A549 treated with Hydrocortisone at 1 μM for 4 hours (cell line): ENCODE data around the gene MEDAG. TPM values are rescaled to one million over a fixed set of nuclear protein-coding genes. Genes with fewer than 3 reads are reported as not detected.

ENCODE experiments used
- total RNA-seq: library from RNA; stranded (reverse); fragments of 200-300 nt; extraction: Qiagen RNA extraction; gene quantifications from 5 replicates; pipeline ENCODE4 v1.2.3, GENCODE V29; 2022

Gene MEDAG
- 0.10 to 0.26 TPM (median 0.18 TPM) in 5 replicates for total RNA-seq

DNA sequence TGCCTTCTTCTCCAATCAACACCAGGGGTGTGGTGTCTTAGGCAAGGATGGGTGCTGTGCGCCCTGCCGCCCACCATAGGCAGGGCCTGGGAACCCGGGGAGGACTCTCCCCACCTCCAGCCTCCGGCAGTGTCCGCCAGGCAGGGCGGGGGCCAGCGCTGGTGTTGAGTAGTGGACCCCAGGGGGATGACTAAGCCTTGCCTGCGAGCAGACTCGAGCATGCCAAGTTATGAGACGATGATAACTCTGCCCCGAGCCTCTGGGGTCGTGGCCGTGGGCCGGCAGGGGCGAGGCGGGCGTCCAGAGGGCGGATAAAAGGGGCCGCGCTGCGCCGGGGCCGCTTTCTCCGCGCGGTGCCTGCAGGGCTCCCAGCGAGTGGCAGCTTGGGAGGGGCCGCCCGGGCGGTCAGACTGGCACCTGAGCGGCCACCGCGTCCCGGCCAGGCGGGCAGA lies at the start of gene MEDAG:
Gene MEDAG, plus strand, starts transcription at position 340 of the 452 bp plus-strand sequence. CDS start 245 bp downstream, outside the sequence.

DNA sequence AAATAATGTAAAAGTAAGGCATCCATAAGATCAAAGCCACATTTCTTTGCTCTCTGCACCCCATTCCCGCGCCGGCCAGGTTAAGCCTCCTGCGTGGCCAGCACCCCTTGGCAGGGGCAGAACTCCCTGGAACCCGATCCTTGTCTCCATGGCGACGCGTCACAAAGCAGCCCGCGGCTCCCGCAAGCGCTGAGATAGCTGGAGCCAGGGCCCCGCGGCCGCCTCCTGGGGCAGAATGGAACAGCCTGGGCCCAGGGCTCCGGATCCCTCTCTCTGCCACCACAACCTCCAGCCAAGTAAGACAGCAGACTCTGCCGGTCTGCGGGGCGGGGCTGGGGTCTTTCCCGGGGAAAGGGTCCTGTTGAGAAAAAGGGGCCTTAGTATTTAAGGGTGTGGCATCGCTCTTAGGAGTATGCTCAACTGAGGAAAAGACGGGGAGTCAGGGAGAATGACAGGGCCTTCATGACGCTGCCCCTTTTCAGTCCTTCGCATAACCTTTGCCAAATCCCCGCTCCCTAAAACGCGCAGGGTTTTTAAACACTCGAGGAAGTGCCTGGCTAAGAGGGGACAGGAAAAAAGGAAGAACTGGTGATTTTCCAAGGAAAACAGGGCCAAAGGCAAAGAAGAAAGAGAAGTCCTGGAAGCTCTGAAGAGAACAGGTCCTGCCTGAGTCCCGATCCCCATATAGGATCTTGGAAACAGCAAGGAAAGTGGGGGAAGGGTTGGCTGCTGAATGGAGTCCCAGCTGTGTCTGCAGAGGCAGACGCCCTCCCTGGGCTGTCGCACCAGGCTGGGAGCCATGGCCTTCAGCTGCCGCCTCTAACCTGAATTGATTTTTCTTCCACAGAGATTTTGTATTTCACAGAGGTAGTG lies 26.6 kb downstream of the MEDAG start, which contains the start of gene TEX26:
Gene TEX26, plus strand, starts transcription at position 176 of the 873 bp plus-strand sequence. Its CDS starts 60 bp downstream, at position 236.

Other genes starting within 250 kb of the MEDAG start
- 7.9 to 12.7 TPM (median 9.7 TPM) in 5 replicates for gene ALOX5AP, start 170.7 kb upstream of the MEDAG start, total RNA-seq
- not detected in 5 replicates for gene TEX26, start 26.4 kb downstream of the MEDAG start, total RNA-seq